Keratinocyte (primary cell): ENCODE measurements around the gene VPS9D1. TPM values are rescaled to one million over a fixed set of nuclear protein-coding genes. Genes with fewer than 3 reads are reported as not detected.

Source experiments
- DNase-seq: peaks from one replicate; pipeline ENCODE4 v3.0.0-alpha.2; 2011; ENCODE audit warnings: low read depth, missing footprints, low spot score
- FAIRE-seq: peaks from 2 replicates; lab custom pipeline; 2011; peaks lifted over from hg19 to GRCh38; lab: Jason Lieb, UNC
- H2AFZ ChIP-seq: 2 replicates; pipeline ENCODE4 v1.6.0; 2012; ENCODE audit warnings: low read length, control low read depth, inconsistent platforms; ENCODE audit not compliant: control insufficient read depth
- H3K27ac ChIP-seq: 2 replicates; pipeline ENCODE4 v1.5.1; 2011; ENCODE audit warnings: low read length; ENCODE audit not compliant: control insufficient read depth, insufficient read depth
- H3K27me3 ChIP-seq: 3 replicates; pipeline ENCODE4 v1.6.0; 2011; ENCODE audit warnings: low read length; ENCODE audit not compliant: control insufficient read depth, insufficient read depth; ENCODE audit errors: extremely low read depth
- H3K36me3 ChIP-seq, 2 experiments: 2 replicates in 1 of 2; 3 replicates in 1 of 2; pipeline ENCODE4 v1.5.1; 2011; ENCODE audit warnings: low read length in 2 of 2, mild to moderate bottlenecking in 1 of 2; ENCODE audit not compliant: control insufficient read depth in 2 of 2, insufficient read depth in 2 of 2; ENCODE audit errors: extremely low read depth in 1 of 2
- H3K4me1 ChIP-seq: 3 replicates; pipeline ENCODE4 v1.5.1; 2011; ENCODE audit warnings: low read length; ENCODE audit not compliant: control insufficient read depth, insufficient read depth; ENCODE audit errors: extremely low read depth
- H3K4me2 ChIP-seq: 3 replicates; pipeline ENCODE4 v1.6.0; 2011; ENCODE audit warnings: low read depth, low read length; ENCODE audit not compliant: control insufficient read depth, insufficient read depth; ENCODE audit errors: extremely low read depth
- H3K4me3 ChIP-seq, 3 experiments: fragments of 200-600 bp in 1 of 3; sonication (generic) in 1 of 3; 2 replicates in 2 of 3; 3 replicates in 1 of 3; pipeline ENCODE4 v1.5.1; 2011 to 2016; ENCODE audit warnings: low read length in 3 of 3, mild to moderate bottlenecking in 3 of 3, control low read depth in 2 of 3, inconsistent platforms in 1 of 3, low read depth in 1 of 3, mixed read lengths in 1 of 3, mixed run types in 1 of 3, moderate library complexity in 1 of 3; ENCODE audit not compliant: control insufficient read depth in 2 of 3, insufficient read depth in 2 of 3; ENCODE audit errors: extremely low read depth in 1 of 3
- H3K79me2 ChIP-seq: 2 replicates; pipeline ENCODE4 v1.6.0; 2012; ENCODE audit warnings: low read length; ENCODE audit not compliant: control insufficient read depth, insufficient read depth
- H3K9ac ChIP-seq: 3 replicates; pipeline ENCODE4 v1.6.0; 2011; ENCODE audit warnings: low read length; ENCODE audit not compliant: control insufficient read depth, insufficient read depth; ENCODE audit errors: extremely low read depth
- H3K9me1 ChIP-seq: 3 replicates; pipeline ENCODE4 v1.6.0; 2011; ENCODE audit warnings: low read length; ENCODE audit not compliant: control insufficient read depth, insufficient read depth; ENCODE audit errors: extremely low read depth
- H3K9me3 ChIP-seq: 2 replicates; pipeline ENCODE4 v1.5.1; 2012; ENCODE audit warnings: low read depth, low read length; ENCODE audit not compliant: control insufficient read depth
- H4K20me1 ChIP-seq: 3 replicates; pipeline ENCODE4 v1.6.0; 2011; ENCODE audit warnings: low read length; ENCODE audit not compliant: control insufficient read depth, insufficient read depth; ENCODE audit errors: extremely low read depth
- CTCF ChIP-seq, 3 experiments: IDR thresholded peaks in 1 of 3; conservative IDR thresholded peaks in 1 of 3; optimal IDR thresholded peaks in 1 of 3; 2 replicates in 2 of 3; 3 replicates in 1 of 3; pipeline versions ENCODE3 to v1.5.1; 2011; ENCODE audit warnings: low read length in 3 of 3, mild to moderate bottlenecking in 3 of 3, moderate library complexity in 2 of 3, control low read depth in 1 of 3, inconsistent platforms in 1 of 3; ENCODE audit not compliant: insufficient read depth in 2 of 3; ENCODE audit errors: extremely low read depth in 1 of 3
- EZH2 ChIP-seq: IDR thresholded peaks from one replicate; pipeline ENCODE4 v1.6.1; 2012; ENCODE audit warnings: inconsistent platforms, mild to moderate bottlenecking, low read length, moderate library complexity
- dilution Hi-C: fragments of 300-500 bp; cut with MboI; formaldehyde crosslinking; loops from one replicate; pipeline ENCODE4 v1.7.0; 2020; ENCODE audit warnings: low sequenced_read_pairs; ENCODE audit not compliant: extremely low pct_ligation_motif_present
- polyA minus RNA-seq, 3 experiments: library from RNA; depleted of rRNA, polyadenylated mRNA; stranded (reverse); fragments of >200 nt; gene quantifications; 1 replicate in 1 of 3; 2 replicates in 1 of 3; 3 replicates in 1 of 3; pipeline ENCODE4 v1.2.3, GENCODE V29; 2011
- polyA plus RNA-seq, 5 experiments: library from polyadenylated mRNA; depleted of rRNA in 3 of 5; stranded (reverse) in 3 of 5; stranded (forward) in 1 of 5; unstranded in 1 of 5; fragments of >200 nt; gene quantifications; 1 replicate in 1 of 5; 2 replicates in 3 of 5; 3 replicates in 1 of 5; pipeline versions ENCODE4 v1.2.1 to v1.2.3, GENCODE V29; 2011 to 2012; ENCODE audit warnings: missing spikeins in 2 of 5, low read depth in 1 of 5, low replicate concordance in 1 of 5

Gene VPS9D1, protein sequence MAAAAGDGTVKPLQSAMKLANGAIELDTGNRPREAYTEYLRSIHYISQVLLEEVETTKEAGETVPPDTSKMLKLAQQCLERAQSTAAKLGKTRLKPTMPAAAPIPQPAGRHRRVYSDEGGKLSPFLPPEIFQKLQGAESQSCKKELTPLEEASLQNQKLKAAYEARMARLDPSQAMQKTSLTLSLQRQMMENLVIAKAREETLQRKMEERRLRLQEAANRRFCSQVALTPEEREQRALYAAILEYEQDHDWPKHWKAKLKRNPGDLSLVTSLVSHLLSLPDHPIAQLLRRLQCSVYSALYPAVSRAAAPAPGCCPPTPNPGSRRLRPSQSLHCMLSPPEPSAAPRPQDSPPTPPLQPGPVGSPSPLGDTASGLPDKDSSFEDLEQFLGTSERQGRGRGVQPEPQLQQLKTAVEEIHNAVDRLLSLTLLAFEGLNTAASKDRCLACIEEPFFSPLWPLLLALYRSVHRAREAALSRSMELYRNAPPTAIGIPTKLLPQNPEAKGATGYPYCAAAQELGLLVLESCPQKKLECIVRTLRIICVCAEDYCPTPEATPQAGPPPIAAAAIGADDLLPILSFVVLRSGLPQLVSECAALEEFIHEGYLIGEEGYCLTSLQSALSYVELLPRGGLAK
- polyA plus RNA-seq (1.6 to 4.0 TPM (median 2.3 TPM) in 3 replicates), polyA minus RNA-seq (1.9 to 5.8 TPM (median 2.2 TPM) in 3 replicates)
- polyA plus RNA-seq (2011; ENCODE audit: low read depth), result 1.4 TPM
- 1.2 and 2.8 TPM in 2 replicates for polyA plus RNA-seq (2011; cell fraction: cytosol; rRNA removed)
- polyA plus RNA-seq (2011; cell fraction: nucleus; rRNA removed), result 7.8 and 12.0 TPM in 2 replicates
- polyA plus RNA-seq (2012; ENCODE audit: low replicate concordance), result 3.9 and 4.2 TPM in 2 replicates
- polyA minus RNA-seq (2011; cell fraction: cytosol; rRNA and poly(A)+ RNA removed), result 5.0 TPM
- polyA minus RNA-seq (2011; cell fraction: nucleus; rRNA and poly(A)+ RNA removed), result 3.6 and 3.9 TPM in 2 replicates

DNA sequence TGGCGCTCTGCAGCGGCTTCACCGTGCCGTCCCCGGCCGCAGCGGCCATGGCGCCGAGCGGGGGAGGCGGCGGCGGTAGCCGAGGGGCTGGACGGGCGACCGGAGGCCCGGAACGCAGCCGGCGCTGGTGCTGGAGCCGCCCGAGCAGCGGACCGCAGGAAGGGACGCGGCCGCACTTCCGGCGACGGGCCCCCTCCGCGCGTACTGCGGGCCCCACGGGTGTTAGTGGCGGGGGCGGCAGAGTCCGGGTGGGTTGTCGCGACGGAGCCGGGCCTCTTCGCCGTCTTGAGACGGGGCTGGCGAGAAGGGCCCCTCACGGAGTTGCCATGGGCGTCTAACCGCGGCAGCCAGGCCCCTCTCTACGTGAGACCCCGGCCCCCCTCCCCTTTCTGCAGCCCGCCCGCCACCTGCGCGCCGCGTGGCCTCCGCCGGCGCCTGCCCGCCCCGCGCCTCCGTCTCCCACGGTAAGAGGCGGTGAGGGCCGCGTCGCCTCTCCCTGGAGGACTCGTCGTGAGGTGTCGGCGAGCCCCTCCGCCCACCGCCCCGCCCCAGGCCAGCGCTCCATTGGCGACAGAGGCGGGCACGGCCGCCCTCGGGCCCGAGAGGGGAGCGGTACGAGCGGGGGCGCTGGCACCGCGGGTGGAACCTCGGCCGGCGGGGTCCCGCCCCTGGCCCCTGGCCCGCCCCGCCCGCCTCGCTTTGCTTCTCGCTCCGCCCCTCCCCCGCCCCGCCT lies at the start of gene VPS9D1, which contains the start of gene ZNF276:
Gene VPS9D1 (minus strand): TSS at position 86 of the 733 bp plus-strand sequence. CDS start 37 bp downstream, at position 49.
Gene ZNF276 (plus strand): TSS at position 725 of the 733 bp plus-strand sequence. CDS start 104 bp downstream, outside the sequence.
- TF ChIP-seq EZH2, result no peak
- TF ChIP-seq CTCF (optimal IDR thresholded peaks at IDR 0.05 in 1 of 3, IDR thresholded peaks at IDR 0.05 in 1 of 3, conservative IDR thresholded peaks at IDR 0.05 in 1 of 3; ENCODE audit: extremely low read depth in 1 of 3, insufficient read depth in 2 of 3, low read length in 3 of 3), result no peak
- Histone ChIP-seq H3K9ac (peak within 1 kb of the TSS; percentile 74), H3K4me3 (peak within 1 kb of the TSS; percentile 64 to 84 (median 83)), H4K20me1 (peaks cover 12% of the 10 kb centered on the region), H3K79me2 (peaks cover 19% of the 10 kb centered on the region), H3K4me2 (peak within 1 kb of the TSS; percentile 97), H3K4me1 (peaks cover 32% of the 10 kb centered on the region), H3K9me3 (no peaks in the 10 kb centered on the region), H3K27ac (peak within 1 kb of the TSS; percentile 52), H3K36me3 (peaks cover 5 to 14% of the 10 kb centered on the region in 2 experiments), H3K9me1 (no peaks in the 10 kb centered on the region), H2AFZ (peak within 1 kb of the TSS; percentile 46), H3K27me3 (no peaks in the 10 kb centered on the region)
- DNase-seq, result no peak
- FAIRE-seq, result no peak
- dilution Hi-C loops, result no loop called here

- DNase-seq, result no peak
- no peaks in the 10 kb centered on the region for H3K4me1 ChIP-seq
- no peaks in the 10 kb centered on the region for H3K27me3 ChIP-seq
- no peaks in the 10 kb centered on the region for H4K20me1 ChIP-seq
- peaks cover 4 to 45% of the 10 kb centered on the region in 2 experiments for H3K36me3 ChIP-seq
- H3K4me2 ChIP-seq, result no peak overlapping the region
- H2AFZ ChIP-seq, result no peak overlapping the region
- dilution Hi-C loops, result no loop called here
- H3K27ac ChIP-seq, result no peak overlapping the region
- FAIRE-seq, result no peak
- H3K9me3 ChIP-seq, result no peaks in the 10 kb centered on the region
- no peak for TF ChIP-seq EZH2
- TF ChIP-seq CTCF (optimal IDR thresholded peaks at IDR 0.05 in 1 of 3, IDR thresholded peaks at IDR 0.05 in 1 of 3, conservative IDR thresholded peaks at IDR 0.05 in 1 of 3; ENCODE audit: extremely low read depth in 1 of 3, insufficient read depth in 2 of 3, low read length in 3 of 3), result no peak
- H3K79me2 ChIP-seq, result no peaks in the 10 kb centered on the region
- H3K9ac ChIP-seq, result no peak overlapping the region
- H3K4me3 ChIP-seq, result no peak overlapping the region
- H3K9me1 ChIP-seq, result no peaks in the 10 kb centered on the region
Measured at GRCh38 chr16:89770367-89770766, 49.7 kb upstream of the VPS9D1 start.
